ENCODE measurements around the gene CNN2.

- TF ChIP-seq CTCF (IDR thresholded peaks at IDR 0.05): no peak
- TF ChIP-seq POLR2A (IDR thresholded peaks at IDR 0.05): no peak
These were observed 49.3 kb upstream of the CNN2 start for GRCh38 chr19:977058-977464.

All from esophagus squamous epithelium (tissue), 4 donors.